NOMO-1 treated with dmso at 0.1 percent for 144 hours (cell line): Measurements from ENCODE around the gene LRRC15.

Source experiments
- DNase-seq: peaks from one replicate; lab custom pipeline; 2025; ENCODE audit not compliant: unreplicated experiment; lab: John Stamatoyannopoulos, UW

Gene LRRC15

DNA sequence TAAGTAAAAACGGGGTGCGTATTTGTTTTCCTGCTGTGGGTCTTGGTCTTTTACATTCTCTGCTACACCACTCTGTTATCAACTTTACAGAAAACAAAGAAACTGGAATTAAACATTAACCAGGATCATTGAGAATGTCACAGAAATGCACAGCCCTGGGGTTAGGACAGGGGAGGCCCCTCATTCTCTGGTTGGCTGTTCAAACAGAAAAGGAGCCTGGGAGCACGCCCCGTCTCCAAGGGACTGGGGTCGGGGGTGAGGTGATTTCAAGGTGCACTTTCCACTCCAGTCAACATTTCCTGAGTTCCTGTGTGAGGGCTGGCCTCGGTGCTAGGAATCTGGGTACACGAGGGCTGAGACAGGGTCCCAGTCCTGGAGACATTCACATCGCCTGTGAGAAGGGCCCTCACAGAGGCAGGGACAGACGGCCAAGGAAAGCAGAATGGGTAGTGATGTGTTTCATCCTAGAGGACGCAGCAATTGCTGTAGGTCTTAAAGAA lies 48.7 kb downstream of the LRRC15 start:
- no peak for DNase-seq

DNA sequence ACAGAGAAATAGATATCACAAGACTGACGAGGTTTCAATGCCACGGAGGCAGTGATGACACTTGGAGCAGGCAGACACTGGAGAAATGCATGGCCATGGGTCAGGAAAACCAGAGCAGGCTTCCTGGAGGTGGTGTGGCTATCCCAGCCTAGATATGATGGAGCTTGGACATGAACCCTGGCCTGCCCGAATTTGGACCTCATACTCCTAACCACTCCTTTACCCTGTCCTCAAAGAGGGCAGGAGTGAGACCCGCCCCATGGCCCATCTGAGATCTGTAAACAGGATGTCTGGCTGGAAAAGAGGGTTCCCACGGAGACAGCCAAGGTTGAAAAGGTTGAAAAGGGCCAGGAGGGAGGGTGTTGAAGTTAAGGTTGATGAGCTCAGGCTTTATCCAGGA lies 49.4 kb downstream of the LRRC15 start:
- no peak for DNase-seq

DNA sequence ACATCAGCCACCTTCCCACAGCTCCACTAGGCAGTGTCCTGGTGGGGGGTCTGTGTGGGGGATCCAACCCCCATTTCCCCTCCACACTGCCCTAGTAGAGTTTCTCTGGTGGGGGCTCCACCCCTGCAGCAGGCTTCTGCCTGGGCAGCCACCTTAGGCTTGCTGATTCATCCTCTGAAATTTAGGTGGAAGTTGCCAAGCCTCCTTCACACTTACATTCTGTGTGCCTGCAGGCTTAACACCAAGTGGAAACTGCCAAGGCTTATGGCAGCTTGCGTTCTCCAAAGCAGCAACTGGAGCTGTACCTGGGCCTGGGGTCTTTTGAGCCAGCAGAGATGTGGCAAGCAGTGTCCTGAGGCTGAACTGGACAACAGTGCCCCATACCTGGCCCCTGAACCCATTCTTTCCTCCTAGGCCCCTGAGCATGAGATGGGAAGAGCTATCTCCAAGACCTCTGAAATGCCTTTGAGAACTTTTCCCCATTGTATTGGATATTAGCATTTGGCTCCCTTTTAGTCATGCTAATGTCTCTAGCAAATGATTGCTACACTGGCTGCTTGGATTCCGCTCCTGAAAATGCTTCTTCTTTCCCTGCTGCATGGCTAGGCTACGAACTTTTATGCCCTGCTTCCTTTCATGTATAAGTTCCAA lies 50.9 kb downstream of the LRRC15 start:
- no peak for DNase-seq

DNA sequence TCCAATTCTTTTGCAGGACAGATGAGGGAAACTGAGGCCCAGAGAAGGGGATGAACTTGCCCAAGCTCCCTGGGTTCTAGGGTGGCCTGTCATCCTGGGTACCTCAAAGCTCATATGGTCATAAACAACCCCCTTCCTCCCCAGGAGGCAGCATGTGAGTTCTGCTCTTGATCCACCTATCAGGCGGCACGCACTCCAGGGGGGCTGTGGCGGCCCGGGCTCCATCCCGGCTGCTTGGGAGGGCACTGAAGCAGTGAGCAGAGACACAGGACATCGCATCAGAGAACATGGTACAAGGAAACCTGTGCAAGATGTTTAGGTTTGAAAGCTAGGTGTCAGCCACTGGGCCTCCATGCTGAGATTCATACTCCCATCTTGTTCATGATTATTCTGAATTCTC lies 52.6 kb downstream of the LRRC15 start:
- DNase-seq: no peak

DNA sequence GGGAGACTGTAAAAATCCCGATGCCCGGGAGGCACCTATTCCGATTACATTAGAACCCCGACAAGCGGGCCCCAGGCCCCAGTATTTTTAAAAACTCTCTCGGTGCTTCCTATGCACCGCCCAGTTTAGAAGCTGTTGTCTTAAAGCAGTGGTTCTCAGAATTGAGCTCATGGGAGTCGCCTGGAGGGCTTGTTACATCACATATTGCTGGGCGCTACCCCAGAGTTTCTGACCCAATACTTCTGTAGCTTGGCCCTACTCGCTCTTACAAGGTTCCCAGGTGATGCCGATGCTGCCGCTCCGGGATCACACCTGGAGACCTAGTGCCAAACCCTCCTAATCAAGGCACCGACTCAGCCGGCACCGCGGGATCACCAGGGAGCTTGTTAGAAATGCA lies 53.6 kb downstream of the LRRC15 start:
- DNase-seq: no peak

DNA sequence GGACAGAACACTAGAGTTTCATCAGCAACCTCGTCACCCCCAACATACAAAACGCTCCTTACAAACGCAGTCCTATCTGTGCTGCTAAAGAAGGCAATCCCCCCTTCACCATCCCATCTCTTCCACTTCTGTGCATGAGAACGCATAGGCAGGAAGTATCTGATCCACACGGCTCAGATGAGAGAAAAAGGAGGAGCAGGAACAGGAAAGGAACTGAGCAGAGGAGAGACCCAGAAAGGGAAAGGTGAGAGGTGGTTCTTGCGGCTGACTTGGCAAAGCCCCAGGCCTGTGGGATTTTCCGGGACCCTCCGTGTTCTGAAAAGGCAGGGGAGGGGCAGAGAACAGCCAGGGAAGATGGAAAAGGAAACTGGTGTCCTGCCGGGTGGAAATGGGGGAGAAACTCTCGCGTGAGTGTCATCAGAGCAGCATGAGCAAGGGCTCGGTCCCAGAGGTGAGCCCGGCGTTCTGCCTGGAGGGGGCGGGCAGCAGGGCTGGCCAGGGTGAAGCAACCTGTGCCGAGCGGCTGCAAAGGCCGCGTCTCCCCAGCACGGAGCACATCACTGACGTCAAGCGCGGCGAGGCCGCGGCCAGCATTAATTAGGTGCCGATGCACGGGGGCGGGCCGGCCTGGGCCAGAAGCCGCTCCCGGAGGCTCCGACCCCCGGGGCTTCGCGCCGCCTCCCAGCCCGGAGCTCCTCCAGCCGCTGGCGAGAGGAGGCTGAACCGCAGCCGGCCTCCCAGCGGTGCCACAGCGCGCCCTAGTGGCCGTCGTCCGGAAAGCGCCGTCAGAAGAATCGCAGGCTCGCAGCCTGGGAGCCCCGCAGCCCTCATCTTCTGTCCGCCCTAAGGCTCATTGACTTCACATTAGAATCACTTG lies 54.2 kb downstream of the LRRC15 start:
- DNase-seq: peak; percentile 74

DNA sequence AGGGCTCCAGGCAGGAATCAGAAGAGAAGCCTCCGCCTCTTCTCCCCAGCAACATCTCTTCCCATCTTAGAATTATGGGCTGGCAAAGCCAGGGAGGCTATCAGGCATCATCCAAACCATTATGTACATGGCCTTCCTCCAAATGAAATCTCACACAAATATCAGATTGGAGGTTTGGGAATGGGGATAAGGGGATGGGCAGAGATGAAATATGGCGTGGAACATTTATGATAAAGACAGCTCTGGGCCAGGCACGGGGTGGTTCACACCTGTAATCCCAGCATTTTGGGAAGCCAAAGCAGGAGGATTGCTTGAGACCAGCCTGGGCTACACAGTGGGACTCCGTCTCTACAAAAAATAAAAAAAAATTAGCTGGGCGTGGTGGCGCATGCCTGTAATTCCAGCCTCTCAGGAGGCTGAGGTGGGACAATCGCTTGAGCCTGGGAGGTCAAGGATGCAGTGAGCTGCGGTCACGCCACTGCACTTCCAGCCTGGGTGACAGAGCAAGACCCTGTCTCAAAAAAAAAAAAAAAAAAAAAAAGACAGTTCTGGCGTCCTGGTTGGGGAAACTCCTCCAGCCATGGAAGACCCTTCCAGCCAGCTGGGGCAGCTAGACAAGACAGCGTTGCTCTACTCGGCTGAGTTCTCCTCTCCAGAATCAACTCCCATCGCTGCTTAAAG lies 55.0 kb downstream of the LRRC15 start:
- no peak for DNase-seq

DNA sequence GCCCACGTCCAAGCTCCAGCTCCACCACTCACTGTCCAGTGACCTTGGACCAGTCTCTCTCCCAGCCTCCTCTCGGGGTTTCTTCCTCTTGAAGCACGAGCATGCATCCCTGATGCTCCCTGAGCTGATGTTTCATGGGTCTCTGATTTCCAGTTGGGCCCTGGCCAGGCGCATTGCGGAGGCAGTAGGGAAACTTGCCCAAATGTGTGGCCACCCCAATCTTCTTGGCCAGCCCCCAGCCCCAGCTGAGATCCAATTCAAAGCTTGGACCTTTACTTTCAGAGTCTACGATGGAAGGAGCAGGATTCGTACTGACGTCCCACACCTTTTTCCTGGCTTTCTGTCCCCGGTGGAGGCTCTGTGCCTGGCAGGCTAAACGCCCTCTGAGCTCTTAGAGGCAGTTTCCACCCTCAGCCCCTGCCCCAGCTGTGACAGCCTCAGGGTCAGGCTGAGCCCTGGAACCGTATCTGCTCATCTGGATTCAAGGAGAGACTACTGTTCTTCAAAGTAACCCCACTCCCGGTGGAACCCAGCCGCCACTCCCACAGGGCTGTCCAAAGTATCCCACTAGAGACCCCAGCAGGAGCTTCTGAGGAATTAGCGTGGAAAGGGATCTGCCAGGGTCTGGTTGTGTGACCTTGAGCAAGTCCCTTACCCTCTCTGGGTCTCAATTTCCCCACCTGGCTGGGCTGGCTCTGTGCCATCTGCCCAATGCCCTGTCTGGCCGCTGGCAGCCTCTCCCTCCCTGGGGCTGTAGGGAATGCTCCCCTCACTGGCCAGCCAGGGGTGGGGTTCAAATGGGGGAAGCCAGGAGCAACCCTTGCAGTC lies 55.8 kb downstream of the LRRC15 start:
- DNase-seq: no peak

DNA sequence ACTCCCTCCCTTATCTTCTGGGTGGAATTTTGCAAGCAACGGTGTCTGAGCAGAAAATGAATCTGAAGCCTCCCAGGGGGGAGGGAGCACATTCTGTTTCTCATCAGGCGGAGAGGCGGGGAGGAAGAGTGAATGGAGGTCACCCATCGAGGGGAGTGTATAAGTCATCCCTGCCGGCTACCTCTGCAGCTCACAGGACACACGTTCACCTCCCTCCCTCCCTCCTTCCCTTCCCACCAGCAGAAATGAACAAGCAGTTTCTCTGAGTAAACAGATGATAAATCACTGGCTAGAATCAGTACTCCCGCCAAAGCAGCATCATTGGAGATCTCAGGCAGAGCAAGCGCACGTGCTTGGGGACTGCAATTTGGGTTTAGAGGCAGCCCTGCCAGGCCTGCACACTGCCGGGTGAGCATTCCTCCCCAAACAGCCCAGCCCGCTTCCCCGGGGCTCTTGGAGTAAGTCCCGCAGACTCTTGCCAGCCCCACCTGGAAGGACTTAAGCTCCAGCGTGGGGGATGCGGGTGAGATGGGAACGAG lies 56.7 kb downstream of the LRRC15 start:
- no peak for DNase-seq

DNA sequence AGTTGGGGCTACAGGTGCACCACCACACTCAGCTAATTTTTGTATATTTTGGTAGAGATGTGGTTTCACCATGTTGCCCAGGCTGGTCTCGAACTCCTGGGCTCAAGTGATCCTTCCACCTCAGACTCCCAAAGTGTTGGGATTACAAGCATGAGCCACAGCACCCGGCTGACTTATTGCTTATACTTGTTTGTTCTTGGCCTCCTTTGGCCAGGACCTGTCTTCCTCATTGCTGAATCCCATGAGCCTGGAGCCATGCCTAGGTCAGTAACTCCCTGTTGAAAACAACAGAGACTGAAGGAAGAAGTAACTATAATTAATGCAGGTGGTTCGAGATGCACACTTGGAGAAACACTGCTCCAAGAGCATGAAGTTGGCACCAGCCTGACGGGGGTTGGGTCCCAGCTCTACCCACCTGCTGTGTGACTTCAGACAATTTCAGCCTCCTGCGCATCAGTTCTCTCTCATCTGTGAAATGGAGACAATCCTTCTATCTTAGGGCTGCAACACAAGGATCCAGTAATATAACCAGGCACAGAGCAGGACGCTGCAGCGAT lies 57.3 kb downstream of the LRRC15 start:
- DNase-seq: no peak

DNA sequence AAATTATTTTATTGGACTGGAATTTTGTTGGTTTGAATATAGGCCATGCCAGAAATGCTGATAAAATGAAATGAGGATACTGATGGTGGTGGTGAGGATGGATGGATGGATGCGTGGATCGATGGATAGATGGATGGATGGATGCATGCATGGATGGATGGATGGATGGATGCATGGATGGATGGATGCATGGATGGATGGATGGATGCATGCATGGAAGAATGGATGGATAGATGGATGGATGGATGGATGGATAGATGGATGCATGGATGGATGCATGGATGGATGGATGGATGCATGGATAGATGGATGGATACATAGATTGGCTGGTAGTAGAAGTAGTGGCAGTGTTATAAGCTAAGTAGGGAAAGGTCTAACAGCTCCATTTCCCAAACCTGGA lies 58.5 kb downstream of the LRRC15 start:
- no peak for DNase-seq

DNA sequence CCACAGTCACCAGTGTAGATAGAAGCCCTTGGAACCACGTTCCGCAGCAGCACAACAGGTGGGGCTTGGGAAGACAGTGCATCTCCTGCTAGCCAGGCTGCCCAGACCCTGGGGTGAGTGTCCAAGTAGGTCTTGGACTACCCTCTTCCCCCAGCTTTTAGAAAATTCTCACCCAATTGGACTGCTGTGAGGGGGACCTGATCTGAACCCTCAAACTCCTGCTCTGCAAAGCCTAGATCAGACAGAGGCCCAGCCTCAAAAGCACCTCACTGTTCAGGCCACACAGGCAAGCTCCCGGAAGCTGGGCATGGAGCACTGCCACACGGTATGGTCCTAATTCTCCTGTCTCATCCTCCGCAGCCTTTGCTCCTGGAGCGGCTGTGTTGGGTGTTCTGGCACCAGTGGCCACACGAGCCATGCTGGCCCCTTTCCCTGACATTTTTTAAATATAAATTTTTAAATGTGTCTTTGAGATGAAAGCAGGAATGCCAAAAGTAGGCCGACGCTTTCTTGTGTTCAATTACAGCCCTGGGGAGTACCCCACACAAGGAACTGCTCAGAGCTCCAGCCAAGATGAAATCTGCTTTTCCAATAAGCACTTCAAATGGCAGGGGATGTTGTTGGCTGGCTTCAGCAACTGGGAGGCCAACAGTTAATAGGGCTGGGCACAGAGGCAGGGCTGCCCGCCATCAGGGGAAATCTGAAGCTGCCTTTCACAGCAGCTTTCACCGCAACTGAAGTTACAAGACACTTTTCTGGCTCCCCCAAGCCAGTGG lies 59.3 kb downstream of the LRRC15 start:
- no peak for DNase-seq

DNA sequence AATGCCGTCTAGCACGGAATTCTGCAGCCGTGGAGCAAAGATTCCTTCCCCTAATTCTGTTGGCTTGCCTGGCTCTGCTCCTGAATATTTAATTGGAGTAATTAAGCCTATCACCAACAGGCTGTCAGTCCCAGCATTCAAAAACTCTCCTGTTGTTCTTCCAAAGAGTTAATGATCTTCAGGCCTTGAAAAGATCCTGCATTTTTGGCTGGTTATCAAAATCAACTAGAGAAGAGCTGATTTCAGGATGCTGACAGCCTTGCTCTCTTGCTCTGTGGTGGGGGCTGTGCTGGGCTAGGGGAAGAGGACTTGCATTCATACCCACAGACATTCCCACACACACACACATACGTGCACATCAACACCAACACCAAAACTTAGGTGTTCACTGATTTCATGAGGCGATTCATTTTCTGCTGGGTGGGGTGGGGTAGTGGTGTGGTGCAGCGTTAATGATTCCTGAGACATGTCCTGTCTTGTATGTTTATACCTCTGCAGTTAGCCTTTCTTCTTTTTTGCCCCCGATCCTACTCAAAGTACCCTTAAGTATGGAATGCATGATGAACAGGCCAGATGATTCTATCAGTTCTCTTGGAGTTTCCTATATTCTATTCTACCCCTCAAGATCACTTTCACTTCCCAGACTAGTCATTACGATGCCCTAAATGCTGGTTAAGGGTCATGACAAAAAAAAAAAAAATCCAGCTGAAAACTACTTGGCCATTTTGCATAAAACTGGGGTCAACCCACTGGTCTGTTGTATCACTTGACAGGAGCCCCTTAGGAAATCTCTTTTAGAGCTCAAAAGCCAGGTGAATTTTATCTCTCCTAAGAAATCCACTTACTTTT lies 60.7 kb downstream of the LRRC15 start:
- no peak for DNase-seq

DNA sequence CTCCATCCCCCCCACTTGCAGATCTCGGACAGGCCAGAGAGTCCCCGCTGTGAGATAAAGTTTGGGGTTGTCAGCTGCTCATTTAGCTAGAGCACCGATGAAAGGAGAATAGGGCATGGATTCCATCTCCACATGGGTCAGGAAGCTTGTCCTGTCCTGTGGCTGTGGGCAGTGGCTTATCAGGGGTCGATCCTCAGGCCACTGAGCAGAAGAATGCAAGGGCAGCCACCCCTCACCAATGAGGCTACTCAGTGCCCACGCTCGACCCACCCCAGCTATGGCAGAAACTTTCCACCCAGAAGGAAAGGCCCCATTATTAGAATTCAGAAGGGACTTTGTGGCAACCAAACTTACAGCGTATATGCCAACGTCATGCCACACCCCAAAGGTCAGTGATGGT lies 61.7 kb downstream of the LRRC15 start:
- no peak for DNase-seq

DNA sequence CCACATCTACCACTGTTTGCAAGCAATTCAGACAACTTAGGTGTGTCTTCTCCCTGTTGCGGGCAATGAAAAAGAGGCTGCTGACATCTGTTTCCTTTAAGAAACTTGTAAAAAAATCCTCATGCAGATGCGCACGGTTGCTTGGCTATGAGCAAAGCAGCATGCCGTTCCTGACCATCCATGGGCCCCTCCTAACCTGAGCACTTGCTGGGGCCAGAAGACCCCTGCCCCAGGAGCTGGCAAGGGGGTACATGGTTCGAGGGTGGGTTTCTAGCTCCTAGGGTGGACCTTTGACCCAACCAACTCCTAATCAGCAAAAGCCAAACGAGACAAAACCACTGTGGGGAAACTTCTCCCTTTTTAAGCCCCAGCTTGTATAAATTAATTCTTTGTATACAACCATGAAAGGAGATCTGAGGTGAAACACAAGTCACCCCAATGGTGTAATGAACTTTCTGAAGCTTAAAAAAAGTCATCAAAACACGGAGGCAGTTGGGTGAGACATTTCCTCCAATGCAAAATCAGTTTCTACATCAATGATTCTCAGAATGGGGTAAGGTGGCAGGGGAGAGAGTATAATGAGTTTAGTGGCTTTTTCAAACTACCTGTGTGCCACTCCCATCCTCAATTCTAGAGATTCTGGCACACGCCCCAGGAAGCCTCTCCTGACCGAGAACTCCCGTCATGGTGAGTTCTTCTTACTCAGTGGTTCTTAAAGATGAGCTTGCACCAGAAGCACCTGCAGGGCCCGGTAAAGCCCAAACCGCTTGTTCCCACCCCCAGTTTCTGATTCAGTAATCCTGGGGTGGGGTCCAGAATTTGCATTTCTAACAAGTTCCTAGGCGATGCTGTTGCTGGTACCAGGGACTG lies 62.5 kb downstream of the LRRC15 start:
- no peak for DNase-seq

DNA sequence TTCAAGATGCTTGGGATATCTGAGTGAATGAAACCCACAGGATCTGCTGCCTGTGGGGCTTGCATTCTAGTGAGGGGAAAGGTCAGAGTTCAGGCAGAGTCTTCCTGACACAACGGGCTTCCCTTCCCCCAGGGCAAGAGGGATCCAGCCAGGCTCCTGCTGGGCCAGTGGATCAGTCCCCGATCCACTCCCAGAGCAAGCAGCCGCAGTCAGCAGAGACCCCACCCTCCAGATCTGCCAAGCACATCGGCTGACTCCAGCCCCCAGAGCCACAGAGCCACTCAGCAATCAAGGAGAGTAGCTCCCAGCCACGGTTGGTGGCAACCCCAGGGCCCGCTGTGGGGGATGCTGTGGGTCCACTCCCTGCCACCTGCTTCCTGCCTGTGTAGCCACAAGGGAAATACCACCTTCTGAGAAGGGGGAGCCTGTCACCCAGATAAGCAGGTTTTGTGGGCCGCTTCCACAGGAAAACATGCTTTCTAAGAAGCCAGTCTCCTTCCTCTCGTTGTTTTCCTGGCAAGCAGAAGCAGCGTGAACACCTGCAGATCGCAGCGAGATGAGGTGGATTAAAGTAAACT lies 63.3 kb downstream of the LRRC15 start:
- no peak for DNase-seq

DNA sequence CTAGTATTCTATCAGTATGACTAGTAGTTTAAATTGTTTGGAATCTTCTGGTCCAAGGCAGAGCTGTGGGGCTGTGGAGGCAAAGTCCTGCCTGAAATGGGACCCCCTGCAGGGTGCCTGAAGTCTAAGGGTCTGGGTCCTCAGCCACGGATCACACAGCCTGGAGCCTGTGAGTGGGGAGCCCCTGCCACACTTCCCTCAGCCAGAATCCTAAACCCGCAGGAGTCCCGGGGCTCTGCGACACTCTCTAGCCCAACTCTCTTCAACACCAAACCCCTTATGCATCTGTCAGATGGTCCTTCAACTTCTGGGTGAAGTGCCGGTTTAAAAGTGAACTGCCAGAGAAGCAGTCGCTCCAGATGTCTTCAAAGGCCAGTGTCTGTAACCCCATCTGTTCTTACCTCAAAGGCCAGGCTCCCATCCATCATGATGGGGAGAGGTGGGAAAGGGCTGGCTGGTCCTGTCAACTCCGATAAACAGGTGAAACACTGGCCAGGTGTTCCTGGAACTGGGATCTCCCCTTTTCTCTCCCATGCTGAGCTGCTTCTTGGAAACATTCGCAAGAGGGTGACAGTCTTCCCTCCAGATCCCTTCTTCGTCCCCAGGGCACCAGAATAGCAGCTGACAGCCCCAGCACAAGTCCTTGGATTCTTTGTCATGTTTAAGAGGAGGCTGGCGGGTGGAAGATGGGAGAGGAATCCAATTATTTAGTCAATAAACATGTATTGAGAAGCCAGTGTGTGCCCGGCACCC lies 64.0 kb downstream of the LRRC15 start:
- DNase-seq: no peak
